GM23338 (cell line): ENCODE results near the gene NUP98. TPM values are rescaled to one million over a fixed set of nuclear protein-coding genes. Genes with fewer than 3 reads are reported as not detected.

Experiments
- ATAC-seq: fragments of 200-7000 bp; cut with Tn5 transposase; 3 replicates; pipeline ENCODE4 v1.9.1; 2020
- DNase-seq: peaks from one replicate; pipeline ENCODE4 v3.0.0-alpha.2; 2015; ENCODE audit warnings: low spot score
- H2AFZ ChIP-seq: fragments of 200-600 bp; sonication (generic); 2 replicates; pipeline ENCODE4 v1.8.0; 2016; ENCODE audit warnings: antibody characterized with exemption, mild to moderate bottlenecking, moderate library complexity
- H3F3A ChIP-seq: fragments of 200-600 bp; sonication (generic); replicated peaks from 2 replicates; pipeline ENCODE4 v1.8.0; 2017; ENCODE audit warnings: antibody characterized with exemption, mixed run types, low read depth
- H3K27ac ChIP-seq: fragments of 200-600 bp; sonication (generic); 2 replicates; pipeline ENCODE4 v1.6.1; 2016; ENCODE audit warnings: low read depth
- H3K27me3 ChIP-seq: fragments of 200-600 bp; sonication (generic); 2 replicates; pipeline ENCODE4 v1.8.0; 2016; ENCODE audit warnings: mild to moderate bottlenecking, mixed run types, moderate library complexity; ENCODE audit not compliant: insufficient read depth
- H3K36me3 ChIP-seq: fragments of 200-600 bp; sonication (generic); 2 replicates; pipeline ENCODE4 v1.8.0; 2016; ENCODE audit warnings: mild to moderate bottlenecking; ENCODE audit not compliant: insufficient read depth
- H3K4me1 ChIP-seq: fragments of 200-600 bp; sonication (generic); 2 replicates; pipeline ENCODE4 v1.8.0; 2016; ENCODE audit warnings: mild to moderate bottlenecking, moderate library complexity; ENCODE audit not compliant: insufficient read depth
- H3K4me2 ChIP-seq: fragments of 200-600 bp; sonication (generic); 2 replicates; pipeline ENCODE4 v1.7.1; 2017; ENCODE audit warnings: mixed run types
- H3K4me3 ChIP-seq: fragments of 200-600 bp; sonication (generic); 2 replicates; pipeline ENCODE4 v1.6.1; 2016; ENCODE audit warnings: mixed run types
- H3K79me2 ChIP-seq: fragments of 200-600 bp; sonication (generic); replicated peaks from 2 replicates; pipeline ENCODE4 v1.8.0; 2017; ENCODE audit warnings: mild to moderate bottlenecking; ENCODE audit not compliant: insufficient read depth
- H3K9me2 ChIP-seq: fragments of 200-600 bp; sonication (generic); 2 replicates; pipeline ENCODE4 v1.8.0; 2017; ENCODE audit not compliant: insufficient read depth
- H4K20me1 ChIP-seq: fragments of 200-600 bp; sonication (generic); replicated peaks from 2 replicates; pipeline ENCODE4 v1.8.0; 2017; ENCODE audit warnings: mild to moderate bottlenecking; ENCODE audit not compliant: insufficient read depth
- H3K27ac Mint-ChIP-seq: 2 replicates; pipeline ENCODE4 v1.8.0; 2020; ENCODE audit warnings: inconsistent platforms, mild to moderate bottlenecking, moderate library complexity, mixed read lengths
- H3K27me3 Mint-ChIP-seq: 3 replicates; pipeline ENCODE4 v1.8.0; 2022; ENCODE audit warnings: low read depth, mild to moderate bottlenecking, moderate library complexity, mixed read lengths, inconsistent platforms; ENCODE audit not compliant: insufficient read depth, poor library complexity
- H3K36me3 Mint-ChIP-seq: 3 replicates; pipeline ENCODE4 v1.8.0; 2021; ENCODE audit warnings: low read depth, mild to moderate bottlenecking, inconsistent platforms, moderate library complexity, mixed read lengths
- H3K4me1 Mint-ChIP-seq: 3 replicates; pipeline ENCODE4 v1.8.0; 2020; ENCODE audit warnings: mild to moderate bottlenecking, inconsistent platforms, mixed read lengths
- H3K4me3 Mint-ChIP-seq: 3 replicates; pipeline ENCODE4 v1.8.0; 2021; ENCODE audit warnings: moderate library complexity, mild to moderate bottlenecking, inconsistent platforms, mixed read lengths
- H3K9me3 Mint-ChIP-seq: 3 replicates; pipeline ENCODE4 v1.8.0; 2020; ENCODE audit warnings: moderate library complexity, mild to moderate bottlenecking, inconsistent platforms, mixed read lengths
- CREB1 ChIP-seq: fragments of 250-450 bp; sonication (Bioruptor Pico); IDR thresholded peaks from 2 replicates; pipeline ENCODE4 v1.5.0; 2020; ENCODE audit warnings: low read depth, mild to moderate bottlenecking, moderate library complexity
- EZH2 ChIP-seq: fragments of 200-600 bp; sonication (generic); IDR thresholded peaks from one replicate; pipeline ENCODE4 v1.8.0; 2017; ENCODE audit warnings: antibody characterized with exemption, mild to moderate bottlenecking, low read depth; ENCODE audit not compliant: unreplicated experiment
- EZH2phosphoT487 ChIP-seq: fragments of 200-600 bp; sonication (generic); IDR thresholded peaks from one replicate; pipeline ENCODE4 v1.8.1; 2018; ENCODE audit warnings: antibody characterized with exemption; ENCODE audit not compliant: unreplicated experiment
- JUNB ChIP-seq: IDR thresholded peaks from one replicate; pipeline ENCODE4 v1.6.1; 2016; ENCODE audit warnings: antibody characterized with exemption; ENCODE audit not compliant: unreplicated experiment
- NANOG ChIP-seq: IDR thresholded peaks from 2 replicates; pipeline ENCODE4 v1.6.1; 2016; ENCODE audit warnings: antibody characterized with exemption, borderline replicate concordance
- POLR2AphosphoS5 ChIP-seq: IDR thresholded peaks from 2 replicates; pipeline ENCODE4 v1.6.1; 2016; ENCODE audit warnings: antibody characterized with exemption, low read depth
- REST ChIP-seq: IDR thresholded peaks from one replicate; pipeline ENCODE4 v1.6.1; 2018; ENCODE audit warnings: antibody characterized with exemption; ENCODE audit not compliant: unreplicated experiment
- STAT1 ChIP-seq: IDR thresholded peaks from one replicate; pipeline ENCODE4 v1.6.1; 2016; ENCODE audit warnings: antibody characterized with exemption; ENCODE audit not compliant: unreplicated experiment
- ZNF114 ChIP-seq: fragments of 250-450 bp; sonication (Bioruptor Pico); IDR thresholded peaks from 2 replicates; pipeline ENCODE4 v1.5.0; 2020; ENCODE audit warnings: mild to moderate bottlenecking, moderate library complexity
- ZNF331 ChIP-seq: fragments of 250-450 bp; sonication (Bioruptor Pico); IDR thresholded peaks from 2 replicates; pipeline ENCODE4 v1.5.0; 2020; ENCODE audit warnings: low read depth, mild to moderate bottlenecking, moderate library complexity
- polyA plus RNA-seq: library from polyadenylated mRNA; unstranded; fragments of >200 nt; fragmentation: Nextera tagmentation; extraction: Ambion mirVana; gene quantifications from 2 replicates; pipeline ENCODE4 v1.2.1, GENCODE V29; 2016
- total RNA-seq: library from RNA; depleted of rRNA; stranded (reverse); fragments of >200 nt; shearing (Covaris generic); gene quantifications from 2 replicates; pipeline ENCODE4 v1.2.3, GENCODE V29; 2014
- TF ChIP-seq, protein P1 (sequence below), 2 experiments: fragments of 200-600 bp in 1 of 2; sonication (generic) in 1 of 2; conservative IDR thresholded peaks; 2 replicates each; pipeline versions ENCODE4 v1.5.1 to v1.6.1; 2016 to 2017; ENCODE audit warnings: antibody characterized with exemption in 2 of 2, low read depth in 2 of 2, mild to moderate bottlenecking in 2 of 2, moderate library complexity in 1 of 2
- TF ChIP-seq, protein P2 (sequence below): IDR thresholded peaks from 2 replicates; pipeline ENCODE4 v1.6.1; 2016; ENCODE audit warnings: antibody characterized with exemption
- TF ChIP-seq, protein P3 (sequence below): fragments of 250-450 bp; sonication (Bioruptor Pico); IDR thresholded peaks from 2 replicates; pipeline ENCODE4 v1.5.0; 2020; ENCODE audit warnings: mild to moderate bottlenecking, moderate library complexity

The NUP98 gene
- total and polyA plus RNA-seq, 2 experiments from 2014 or later = 23.9 to 174 TPM

DNA sequence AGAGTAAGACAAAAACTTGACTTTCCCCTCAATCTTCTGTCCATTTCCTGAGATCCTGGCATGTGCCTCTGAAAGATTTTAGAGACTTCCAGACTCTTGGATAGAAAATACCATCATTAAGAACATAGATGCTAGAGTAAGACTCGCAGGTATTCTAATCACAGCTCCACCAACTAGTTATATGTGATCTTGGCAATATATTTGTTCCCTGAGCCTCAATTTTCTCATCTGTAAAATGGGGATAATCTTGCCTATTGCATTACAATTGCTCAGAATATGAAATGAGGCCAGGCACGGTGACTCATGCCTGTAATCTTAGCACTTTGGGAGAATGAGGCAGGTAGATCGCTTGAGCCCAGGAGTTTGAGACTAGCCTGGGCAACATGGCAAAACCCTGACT, 32.7 kb upstream of the NUP98 start:
- H3K4me3 Mint-ChIP-seq = no peak overlapping the region
- peaks cover 34% of the 10 kb centered on the region for H4K20me1 ChIP-seq

More for the DNA sequence above, 32.7 kb upstream of the NUP98 start:
- peaks cover 54% of the 10 kb centered on the region for H3K36me3 Mint-ChIP-seq
- no peaks in the 10 kb centered on the region; the same call in 1 of the 2 replicates for H3K36me3 ChIP-seq
- H3K27ac ChIP-seq = no peak overlapping the region
- no peak overlapping the region for H3K4me2 ChIP-seq
- no peak for TF ChIP-seq JUNB
- no peak for TF ChIP-seq ZNF114 (CRISPR knock-in tag)
- TF ChIP-seq EZH2 = no peak
- TF ChIP-seq, protein P1, sequence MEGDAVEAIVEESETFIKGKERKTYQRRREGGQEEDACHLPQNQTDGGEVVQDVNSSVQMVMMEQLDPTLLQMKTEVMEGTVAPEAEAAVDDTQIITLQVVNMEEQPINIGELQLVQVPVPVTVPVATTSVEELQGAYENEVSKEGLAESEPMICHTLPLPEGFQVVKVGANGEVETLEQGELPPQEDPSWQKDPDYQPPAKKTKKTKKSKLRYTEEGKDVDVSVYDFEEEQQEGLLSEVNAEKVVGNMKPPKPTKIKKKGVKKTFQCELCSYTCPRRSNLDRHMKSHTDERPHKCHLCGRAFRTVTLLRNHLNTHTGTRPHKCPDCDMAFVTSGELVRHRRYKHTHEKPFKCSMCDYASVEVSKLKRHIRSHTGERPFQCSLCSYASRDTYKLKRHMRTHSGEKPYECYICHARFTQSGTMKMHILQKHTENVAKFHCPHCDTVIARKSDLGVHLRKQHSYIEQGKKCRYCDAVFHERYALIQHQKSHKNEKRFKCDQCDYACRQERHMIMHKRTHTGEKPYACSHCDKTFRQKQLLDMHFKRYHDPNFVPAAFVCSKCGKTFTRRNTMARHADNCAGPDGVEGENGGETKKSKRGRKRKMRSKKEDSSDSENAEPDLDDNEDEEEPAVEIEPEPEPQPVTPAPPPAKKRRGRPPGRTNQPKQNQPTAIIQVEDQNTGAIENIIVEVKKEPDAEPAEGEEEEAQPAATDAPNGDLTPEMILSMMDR (conservative IDR thresholded peaks at IDR 0.05; ENCODE audit: low read depth in 2 of 2) = no peak
- no peak for TF ChIP-seq EZH2phosphoT487
- TF ChIP-seq, protein P2, sequence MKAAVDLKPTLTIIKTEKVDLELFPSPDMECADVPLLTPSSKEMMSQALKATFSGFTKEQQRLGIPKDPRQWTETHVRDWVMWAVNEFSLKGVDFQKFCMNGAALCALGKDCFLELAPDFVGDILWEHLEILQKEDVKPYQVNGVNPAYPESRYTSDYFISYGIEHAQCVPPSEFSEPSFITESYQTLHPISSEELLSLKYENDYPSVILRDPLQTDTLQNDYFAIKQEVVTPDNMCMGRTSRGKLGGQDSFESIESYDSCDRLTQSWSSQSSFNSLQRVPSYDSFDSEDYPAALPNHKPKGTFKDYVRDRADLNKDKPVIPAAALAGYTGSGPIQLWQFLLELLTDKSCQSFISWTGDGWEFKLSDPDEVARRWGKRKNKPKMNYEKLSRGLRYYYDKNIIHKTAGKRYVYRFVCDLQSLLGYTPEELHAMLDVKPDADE = no peak
- TF ChIP-seq CREB1 (CRISPR knock-in tag) = no peak
- TF ChIP-seq ZNF331 (CRISPR knock-in tag) = no peak
- TF ChIP-seq POLR2AphosphoS5 = no peak
- no peak for TF ChIP-seq REST
- TF ChIP-seq STAT1 = no peak
- TF ChIP-seq NANOG = no peak
- TF ChIP-seq, protein P3, sequence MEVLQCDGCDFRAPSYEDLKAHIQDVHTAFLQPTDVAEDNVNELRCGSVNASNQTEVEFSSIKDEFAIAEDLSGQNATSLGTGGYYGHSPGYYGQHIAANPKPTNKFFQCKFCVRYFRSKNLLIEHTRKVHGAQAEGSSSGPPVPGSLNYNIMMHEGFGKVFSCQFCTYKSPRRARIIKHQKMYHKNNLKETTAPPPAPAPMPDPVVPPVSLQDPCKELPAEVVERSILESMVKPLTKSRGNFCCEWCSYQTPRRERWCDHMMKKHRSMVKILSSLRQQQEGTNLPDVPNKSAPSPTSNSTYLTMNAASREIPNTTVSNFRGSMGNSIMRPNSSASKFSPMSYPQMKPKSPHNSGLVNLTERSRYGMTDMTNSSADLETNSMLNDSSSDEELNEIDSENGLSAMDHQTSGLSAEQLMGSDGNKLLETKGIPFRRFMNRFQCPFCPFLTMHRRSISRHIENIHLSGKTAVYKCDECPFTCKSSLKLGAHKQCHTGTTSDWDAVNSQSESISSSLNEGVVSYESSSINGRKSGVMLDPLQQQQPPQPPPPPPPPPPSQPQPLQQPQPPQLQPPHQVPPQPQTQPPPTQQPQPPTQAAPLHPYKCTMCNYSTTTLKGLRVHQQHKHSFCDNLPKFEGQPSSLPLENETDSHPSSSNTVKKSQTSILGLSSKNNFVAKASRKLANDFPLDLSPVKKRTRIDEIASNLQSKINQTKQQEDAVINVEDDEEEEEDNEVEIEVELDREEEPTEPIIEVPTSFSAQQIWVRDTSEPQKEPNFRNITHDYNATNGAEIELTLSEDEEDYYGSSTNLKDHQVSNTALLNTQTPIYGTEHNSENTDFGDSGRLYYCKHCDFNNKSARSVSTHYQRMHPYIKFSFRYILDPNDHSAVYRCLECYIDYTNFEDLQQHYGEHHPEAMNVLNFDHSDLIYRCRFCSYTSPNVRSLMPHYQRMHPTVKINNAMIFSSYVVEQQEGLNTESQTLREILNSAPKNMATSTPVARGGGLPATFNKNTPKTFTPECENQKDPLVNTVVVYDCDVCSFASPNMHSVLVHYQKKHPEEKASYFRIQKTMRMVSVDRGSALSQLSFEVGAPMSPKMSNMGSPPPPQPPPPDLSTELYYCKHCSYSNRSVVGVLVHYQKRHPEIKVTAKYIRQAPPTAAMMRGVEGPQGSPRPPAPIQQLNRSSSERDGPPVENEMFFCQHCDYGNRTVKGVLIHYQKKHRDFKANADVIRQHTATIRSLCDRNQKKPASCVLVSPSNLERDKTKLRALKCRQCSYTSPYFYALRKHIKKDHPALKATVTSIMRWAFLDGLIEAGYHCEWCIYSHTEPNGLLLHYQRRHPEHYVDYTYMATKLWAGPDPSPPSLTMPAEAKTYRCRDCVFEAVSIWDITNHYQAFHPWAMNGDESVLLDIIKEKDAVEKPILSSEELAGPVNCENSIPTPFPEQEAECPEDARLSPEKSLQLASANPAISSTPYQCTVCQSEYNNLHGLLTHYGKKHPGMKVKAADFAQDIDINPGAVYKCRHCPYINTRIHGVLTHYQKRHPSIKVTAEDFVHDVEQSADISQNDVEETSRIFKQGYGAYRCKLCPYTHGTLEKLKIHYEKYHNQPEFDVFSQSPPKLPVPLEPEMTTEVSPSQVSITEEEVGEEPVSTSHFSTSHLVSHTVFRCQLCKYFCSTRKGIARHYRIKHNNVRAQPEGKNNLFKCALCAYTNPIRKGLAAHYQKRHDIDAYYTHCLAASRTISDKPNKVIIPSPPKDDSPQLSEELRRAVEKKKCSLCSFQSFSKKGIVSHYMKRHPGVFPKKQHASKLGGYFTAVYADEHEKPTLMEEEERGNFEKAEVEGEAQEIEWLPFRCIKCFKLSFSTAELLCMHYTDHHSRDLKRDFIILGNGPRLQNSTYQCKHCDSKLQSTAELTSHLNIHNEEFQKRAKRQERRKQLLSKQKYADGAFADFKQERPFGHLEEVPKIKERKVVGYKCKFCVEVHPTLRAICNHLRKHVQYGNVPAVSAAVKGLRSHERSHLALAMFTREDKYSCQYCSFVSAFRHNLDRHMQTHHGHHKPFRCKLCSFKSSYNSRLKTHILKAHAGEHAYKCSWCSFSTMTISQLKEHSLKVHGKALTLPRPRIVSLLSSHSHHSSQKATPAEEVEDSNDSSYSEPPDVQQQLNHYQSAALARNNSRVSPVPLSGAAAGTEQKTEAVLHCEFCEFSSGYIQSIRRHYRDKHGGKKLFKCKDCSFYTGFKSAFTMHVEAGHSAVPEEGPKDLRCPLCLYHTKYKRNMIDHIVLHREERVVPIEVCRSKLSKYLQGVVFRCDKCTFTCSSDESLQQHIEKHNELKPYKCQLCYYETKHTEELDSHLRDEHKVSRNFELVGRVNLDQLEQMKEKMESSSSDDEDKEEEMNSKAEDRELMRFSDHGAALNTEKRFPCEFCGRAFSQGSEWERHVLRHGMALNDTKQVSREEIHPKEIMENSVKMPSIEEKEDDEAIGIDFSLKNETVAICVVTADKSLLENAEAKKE (CRISPR knock-in tag) = no peak
- peaks cover 31% of the 10 kb centered on the region for H3K79me2 ChIP-seq
- ATAC-seq (no peak), DNase-seq (no peak)
- H3K4me1 ChIP-seq = peaks cover 38% of the 10 kb centered on the region
- H3K27ac Mint-ChIP-seq = no peak overlapping the region
- H3K9me2 ChIP-seq = no peaks in the 10 kb centered on the region
- 0 out of 2 replicates have a peak, but pooled peaks cover 3% of the 10 kb centered on the region for H3F3A ChIP-seq
- no peaks in the 10 kb centered on the region for H3K9me3 Mint-ChIP-seq
- peaks cover 47% of the 10 kb centered on the region for H3K4me1 Mint-ChIP-seq
- H3K27me3 Mint-ChIP-seq = peaks cover 16% of the 10 kb centered on the region
- no peaks in the 10 kb centered on the region for H3K27me3 ChIP-seq
- no peak overlapping the region for H3K4me3 ChIP-seq
- H2AFZ ChIP-seq = no peak overlapping the region
